Mammary epithelial cell (primary cell): ENCODE results near the gene SRPK1.

Experiments used
- EZH2 ChIP-seq: IDR thresholded peaks from 2 replicates; pipeline ENCODE4 v1.6.1; 2012; ENCODE audit warnings: low read length, inconsistent platforms, borderline replicate concordance
- TF ChIP-seq, protein P1 (sequence below), 2 donors: IDR thresholded peaks in 1 of 2; conservative IDR thresholded peaks in 1 of 2; 2 replicates each; pipeline ENCODE4 v1.5.1; 2011 to 2012; ENCODE audit warnings: inconsistent platforms in 2 of 2, low read length in 2 of 2, mild to moderate bottlenecking in 2 of 2, control low read depth in 1 of 2, low read depth in 1 of 2; ENCODE audit not compliant: insufficient read depth in 1 of 2; ENCODE audit errors: extremely low read depth in 1 of 2

DNA sequence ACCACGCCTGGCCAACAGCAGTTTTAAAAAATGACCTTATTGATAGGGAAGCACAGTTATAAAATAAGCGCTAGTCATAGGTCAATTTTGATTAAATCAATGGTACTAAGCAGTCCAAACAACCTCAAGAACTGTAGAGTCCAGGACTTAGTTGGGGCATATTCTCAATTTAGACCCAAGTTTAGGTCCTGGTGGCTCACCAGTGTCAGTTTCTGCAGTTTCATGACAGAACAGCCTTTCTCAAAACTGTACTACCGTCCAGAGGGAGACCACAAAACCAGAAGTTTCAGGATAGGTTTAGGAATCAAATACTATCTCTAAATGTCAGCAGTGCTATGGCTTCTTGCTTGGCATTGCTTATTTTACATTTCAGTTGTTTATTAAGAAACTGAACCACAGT is 76.6 kb downstream of the SRPK1 start:
- TF ChIP-seq, protein P1, sequence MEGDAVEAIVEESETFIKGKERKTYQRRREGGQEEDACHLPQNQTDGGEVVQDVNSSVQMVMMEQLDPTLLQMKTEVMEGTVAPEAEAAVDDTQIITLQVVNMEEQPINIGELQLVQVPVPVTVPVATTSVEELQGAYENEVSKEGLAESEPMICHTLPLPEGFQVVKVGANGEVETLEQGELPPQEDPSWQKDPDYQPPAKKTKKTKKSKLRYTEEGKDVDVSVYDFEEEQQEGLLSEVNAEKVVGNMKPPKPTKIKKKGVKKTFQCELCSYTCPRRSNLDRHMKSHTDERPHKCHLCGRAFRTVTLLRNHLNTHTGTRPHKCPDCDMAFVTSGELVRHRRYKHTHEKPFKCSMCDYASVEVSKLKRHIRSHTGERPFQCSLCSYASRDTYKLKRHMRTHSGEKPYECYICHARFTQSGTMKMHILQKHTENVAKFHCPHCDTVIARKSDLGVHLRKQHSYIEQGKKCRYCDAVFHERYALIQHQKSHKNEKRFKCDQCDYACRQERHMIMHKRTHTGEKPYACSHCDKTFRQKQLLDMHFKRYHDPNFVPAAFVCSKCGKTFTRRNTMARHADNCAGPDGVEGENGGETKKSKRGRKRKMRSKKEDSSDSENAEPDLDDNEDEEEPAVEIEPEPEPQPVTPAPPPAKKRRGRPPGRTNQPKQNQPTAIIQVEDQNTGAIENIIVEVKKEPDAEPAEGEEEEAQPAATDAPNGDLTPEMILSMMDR (conservative IDR thresholded peaks at IDR 0.05 in 1 of 2, IDR thresholded peaks at IDR 0.05 in 1 of 2; ENCODE audit: extremely low read depth in 1 of 2, insufficient read depth in 1 of 2, low read depth in 1 of 2, low read length in 2 of 2) = no peak
- TF ChIP-seq EZH2 = no peak
